BE2C (cell line): ENCODE results near the gene FBXO27.

Experiments
- DNase-seq: peaks from one replicate; pipeline ENCODE4 v3.0.0-alpha.2; 2020
- H3K27me3 ChIP-seq: fragments of 250-450 bp; sonication (Bioruptor Pico); 2 replicates; pipeline ENCODE4 v1.5.1; 2020; ENCODE audit warnings: mild to moderate bottlenecking
- H3K36me3 ChIP-seq: fragments of 250-450 bp; sonication (Bioruptor Pico); 2 replicates; pipeline ENCODE4 v1.5.1; 2020; ENCODE audit warnings: mild to moderate bottlenecking
- H3K4me1 ChIP-seq: fragments of 250-450 bp; sonication (Bioruptor Pico); 2 replicates; pipeline ENCODE4 v1.5.1; 2020
- H3K4me3 ChIP-seq: 2 replicates; pipeline ENCODE4 v1.5.1; 2011; ENCODE audit warnings: low read depth, low read length
- H3K9me3 ChIP-seq: fragments of 250-450 bp; sonication (Bioruptor Pico); 2 replicates; pipeline ENCODE4 v1.5.1; 2020
- TF ChIP-seq, protein P1 (sequence below): IDR thresholded peaks from 2 replicates; pipeline ENCODE4 v1.5.1; 2012; ENCODE audit warnings: mild to moderate bottlenecking, low read depth, low read length

FBXO27 gene

DNA sequence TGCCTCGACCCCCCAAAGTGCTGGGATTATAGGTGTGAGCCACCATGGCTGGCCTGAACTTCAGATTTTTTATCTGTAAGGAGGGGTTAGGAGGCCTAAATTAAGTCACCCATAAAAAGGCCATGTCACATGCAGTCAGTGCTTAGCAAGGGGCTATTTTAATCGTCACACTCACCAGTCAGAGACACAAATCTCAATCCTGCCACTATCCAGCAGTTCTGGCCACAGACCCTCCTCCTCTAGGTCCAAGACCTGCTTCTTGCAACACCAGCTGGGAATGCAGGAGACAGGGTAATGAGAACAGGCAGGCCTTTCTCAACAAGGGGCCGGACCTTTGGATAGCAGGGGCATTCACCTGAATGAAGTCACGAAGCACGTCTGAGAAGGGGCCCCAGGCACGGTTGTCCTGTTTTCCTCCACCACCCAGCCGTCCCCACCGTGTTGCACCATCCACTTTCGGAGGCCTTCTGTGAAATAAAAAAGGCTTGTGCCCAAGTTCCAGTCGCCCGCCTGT is 1.4 kb downstream of the FBXO27 start:
- no peak for DNase-seq
- Histone ChIP-seq H3K36me3 (no peaks in the 10 kb centered on the region), H3K9me3 (no peaks in the 10 kb centered on the region), H3K4me3 (peak overlapping the region; percentile 49), H3K27me3 (peaks cover 29% of the 10 kb centered on the region), H3K4me1 (no peaks in the 10 kb centered on the region)
- TF ChIP-seq, protein P1, sequence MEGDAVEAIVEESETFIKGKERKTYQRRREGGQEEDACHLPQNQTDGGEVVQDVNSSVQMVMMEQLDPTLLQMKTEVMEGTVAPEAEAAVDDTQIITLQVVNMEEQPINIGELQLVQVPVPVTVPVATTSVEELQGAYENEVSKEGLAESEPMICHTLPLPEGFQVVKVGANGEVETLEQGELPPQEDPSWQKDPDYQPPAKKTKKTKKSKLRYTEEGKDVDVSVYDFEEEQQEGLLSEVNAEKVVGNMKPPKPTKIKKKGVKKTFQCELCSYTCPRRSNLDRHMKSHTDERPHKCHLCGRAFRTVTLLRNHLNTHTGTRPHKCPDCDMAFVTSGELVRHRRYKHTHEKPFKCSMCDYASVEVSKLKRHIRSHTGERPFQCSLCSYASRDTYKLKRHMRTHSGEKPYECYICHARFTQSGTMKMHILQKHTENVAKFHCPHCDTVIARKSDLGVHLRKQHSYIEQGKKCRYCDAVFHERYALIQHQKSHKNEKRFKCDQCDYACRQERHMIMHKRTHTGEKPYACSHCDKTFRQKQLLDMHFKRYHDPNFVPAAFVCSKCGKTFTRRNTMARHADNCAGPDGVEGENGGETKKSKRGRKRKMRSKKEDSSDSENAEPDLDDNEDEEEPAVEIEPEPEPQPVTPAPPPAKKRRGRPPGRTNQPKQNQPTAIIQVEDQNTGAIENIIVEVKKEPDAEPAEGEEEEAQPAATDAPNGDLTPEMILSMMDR, result no peak

DNA sequence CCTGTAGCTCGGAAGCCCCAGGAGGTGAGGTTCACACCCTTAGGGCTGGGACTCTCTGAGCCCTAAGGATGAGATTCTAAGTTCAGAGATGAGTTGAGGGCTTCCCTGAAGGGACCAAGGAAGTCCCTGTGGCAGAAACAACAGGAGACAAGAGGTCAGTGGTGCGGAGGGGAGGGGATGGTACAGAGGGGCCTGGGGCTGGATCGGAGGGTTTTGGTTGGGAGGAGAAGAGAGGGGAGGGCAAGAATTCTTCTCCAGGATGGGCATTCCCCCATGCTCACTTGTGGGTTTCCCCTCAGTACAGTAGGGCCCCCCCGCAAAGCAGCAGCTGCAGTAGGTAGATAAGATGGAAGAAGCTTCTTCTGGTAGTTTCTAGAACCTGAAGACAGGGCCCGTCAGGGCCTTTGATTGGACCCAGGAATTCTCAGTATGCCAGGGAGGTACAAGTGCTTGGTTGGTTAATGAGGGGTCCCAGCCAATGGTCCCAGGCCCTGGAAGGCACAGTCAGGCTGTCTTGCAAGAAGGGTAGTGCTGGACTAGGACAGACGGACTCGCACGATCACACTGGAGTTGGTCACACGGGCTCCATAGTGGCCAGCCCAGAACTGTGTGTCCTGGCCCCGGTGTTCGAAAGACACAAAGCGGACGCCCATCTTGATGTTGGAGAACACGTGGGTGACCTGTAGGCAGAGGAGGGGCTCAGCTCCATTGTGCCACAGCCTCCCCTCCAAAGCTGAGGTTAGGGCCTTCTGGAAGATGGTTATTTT is 7.3 kb downstream of the FBXO27 start:
- Histone ChIP-seq H3K9me3 (no peaks in the 10 kb centered on the region), H3K36me3 (no peaks in the 10 kb centered on the region), H3K4me1 (no peaks in the 10 kb centered on the region), H3K27me3 (no peaks in the 10 kb centered on the region), H3K4me3 (no peak overlapping the region)
- TF ChIP-seq, protein P1, result no peak
- DNase-seq, result no peak

DNA sequence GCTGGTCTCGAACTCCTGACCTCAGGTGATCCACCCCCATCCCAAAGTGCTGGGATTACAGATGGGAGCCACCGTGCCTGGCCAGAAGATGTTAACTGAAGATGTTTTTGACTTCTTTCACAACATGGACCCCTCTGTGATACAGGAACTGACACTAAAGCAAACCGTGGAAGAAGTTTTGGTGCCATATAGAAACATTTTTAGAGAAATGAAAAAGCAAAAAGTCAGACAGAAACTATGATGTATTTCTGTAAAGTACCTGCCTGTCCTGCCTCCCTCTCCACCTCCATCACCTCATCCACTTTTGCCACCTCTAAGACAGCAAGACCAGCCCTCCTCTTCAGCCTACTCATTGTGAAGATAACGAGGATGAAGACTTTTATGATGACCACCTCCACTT is 11.3 kb downstream of the FBXO27 start:
- TF ChIP-seq, protein P1, result no peak
- H3K4me3 ChIP-seq, result no peak overlapping the region
- H3K27me3 ChIP-seq, result peaks cover 9% of the 10 kb centered on the region
- no peaks in the 10 kb centered on the region for H3K9me3 ChIP-seq
- H3K36me3 ChIP-seq, result no peaks in the 10 kb centered on the region
- H3K4me1 ChIP-seq, result no peaks in the 10 kb centered on the region
- DNase-seq, result no peak

DNA sequence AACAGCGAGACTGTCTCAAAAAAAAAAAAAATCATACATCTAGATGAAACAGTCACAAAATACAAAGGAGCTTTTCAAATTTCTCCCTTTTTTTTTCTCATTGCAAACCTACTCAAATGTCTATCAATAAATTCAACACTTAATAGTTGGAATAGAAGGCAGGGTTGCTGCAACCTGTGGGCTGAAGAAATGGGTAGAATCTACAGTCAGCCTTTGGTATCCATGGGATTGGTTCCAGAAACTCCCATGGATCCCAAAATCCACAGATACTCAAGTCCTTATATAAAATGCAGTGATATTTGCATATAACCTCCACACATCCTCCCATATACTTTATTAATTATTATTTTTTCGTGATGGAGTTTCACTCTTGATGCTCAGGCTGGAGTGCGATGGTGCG is 14.7 kb downstream of the FBXO27 start:
- Histone ChIP-seq H3K4me3 (no peak overlapping the region), H3K36me3 (no peaks in the 10 kb centered on the region), H3K4me1 (no peaks in the 10 kb centered on the region), H3K27me3 (peaks cover 14% of the 10 kb centered on the region), H3K9me3 (no peaks in the 10 kb centered on the region)
- TF ChIP-seq, protein P1, result no peak
- no peak for DNase-seq

DNA sequence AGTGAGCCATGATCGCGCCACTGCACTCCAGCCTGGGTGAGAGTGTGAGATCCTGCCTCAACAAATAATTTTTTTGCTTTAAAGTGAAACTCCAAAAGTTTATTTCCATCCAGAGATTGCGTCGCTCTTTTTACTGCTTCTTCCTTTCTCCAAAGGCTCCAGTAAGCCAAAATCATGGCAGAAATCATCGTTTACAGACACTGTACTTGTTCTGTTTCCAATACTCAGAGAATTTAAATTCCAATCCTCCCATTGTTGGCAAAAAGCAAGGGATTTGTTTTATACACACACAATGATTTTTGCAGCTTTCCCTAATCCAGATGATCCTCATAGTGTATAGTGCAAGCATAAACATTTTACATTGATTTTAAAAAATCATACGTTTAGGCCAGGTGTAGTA is 15.3 kb downstream of the FBXO27 start:
- H3K9me3 ChIP-seq, result no peaks in the 10 kb centered on the region
- no peak for DNase-seq
- TF ChIP-seq, protein P1, result no peak
- peaks cover 14% of the 10 kb centered on the region for H3K27me3 ChIP-seq
- H3K36me3 ChIP-seq, result no peaks in the 10 kb centered on the region
- no peak overlapping the region for H3K4me3 ChIP-seq
- H3K4me1 ChIP-seq, result no peaks in the 10 kb centered on the region

DNA sequence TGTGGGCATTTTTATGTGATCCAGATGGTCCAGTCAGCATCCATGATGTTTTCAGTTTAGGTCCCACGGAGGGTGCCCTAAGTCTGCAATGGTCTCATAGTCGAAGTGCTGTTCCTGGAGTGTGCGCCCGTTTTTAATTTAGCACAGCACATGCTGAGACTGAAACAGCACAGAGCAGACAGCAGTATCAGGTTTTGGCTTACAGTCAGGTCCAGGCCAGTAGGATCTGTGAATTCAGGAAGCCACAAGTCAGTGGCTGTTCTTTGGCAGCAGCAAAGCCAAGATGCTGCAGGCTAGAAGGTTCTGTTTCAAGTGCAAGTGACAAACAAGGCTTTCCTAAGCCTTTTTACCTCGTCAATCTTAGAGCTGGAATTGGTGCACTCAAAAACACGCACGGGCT is 18.3 kb downstream of the FBXO27 start:
- TF ChIP-seq, protein P1, result no peak
- no peaks in the 10 kb centered on the region for H3K36me3 ChIP-seq
- H3K9me3 ChIP-seq, result no peaks in the 10 kb centered on the region
- peaks cover 14% of the 10 kb centered on the region for H3K27me3 ChIP-seq
- no peak for DNase-seq
- no peaks in the 10 kb centered on the region for H3K4me1 ChIP-seq
- H3K4me3 ChIP-seq, result no peak overlapping the region
